HK-2 (cell line): ENCODE measurements around the gene C2orf74.

Experiments
- DNase-seq: peaks from one replicate; pipeline ENCODE4 v3.0.0-alpha.2; 2018; ENCODE audit not compliant: unreplicated experiment

Gene C2orf74

DNA sequence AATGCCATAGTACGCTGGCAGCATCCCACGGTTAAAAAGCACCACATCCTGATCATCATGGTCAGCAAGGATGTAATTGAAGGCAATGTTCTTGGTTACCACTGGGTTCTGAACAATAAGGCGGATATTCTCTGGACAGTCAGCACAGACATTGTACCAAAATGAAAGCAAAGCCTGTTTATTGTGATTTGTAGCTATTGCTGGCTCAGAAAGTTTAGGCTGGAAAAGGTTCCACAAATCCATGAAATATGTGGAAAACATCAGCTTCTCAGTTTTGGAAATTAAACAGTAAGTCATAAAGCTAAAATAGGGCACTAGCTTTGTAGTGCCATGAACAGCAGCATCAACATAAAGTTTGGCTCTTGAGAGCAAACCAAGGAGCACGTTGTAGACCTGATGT is 52.2 kb downstream of the C2orf74 start:
- no peak for DNase-seq
